Activated B cell treated with CpG ODN at 0.5 μM for 24 hours (primary cell): ENCODE data around the gene CCDC88C. TPM values are rescaled to one million over a fixed set of nuclear protein-coding genes. Genes with fewer than 3 reads are reported as not detected.

Experiments used
- ATAC-seq: fragments of 200-7000 bp; cut with Tn5 transposase; one replicate; pipeline ENCODE4 v1.10.0; 2021; ENCODE audit warnings: low read depth, mild to moderate bottlenecking, moderate library complexity
- CTCF ChIA-PET: fragments of 350-600 bp; sonication (Branson Sonifier 250); formaldehyde crosslinking; loops from one replicate; lab custom pipeline; 2021; ENCODE audit warnings: antibody characterized with exemption; lab: Charles Lee
- POLR2A ChIA-PET: fragments of 350-600 bp; sonication (Branson Sonifier 250); formaldehyde crosslinking; loops from one replicate; lab custom pipeline; 2021; ENCODE audit warnings: antibody characterized with exemption; lab: Charles Lee
- DNase-seq: peaks from one replicate; pipeline ENCODE4 v3.0.0; 2022
- H3K27ac Mint-ChIP-seq: one replicate; pipeline ENCODE4 v1.8.0; 2020; ENCODE audit warnings: mixed read lengths
- H3K27me3 Mint-ChIP-seq: one replicate; pipeline ENCODE4 v1.8.0; 2021; ENCODE audit warnings: mixed read lengths
- H3K36me3 Mint-ChIP-seq: one replicate; pipeline ENCODE4 v1.8.0; 2021; ENCODE audit warnings: low read depth, mixed read lengths
- H3K4me1 Mint-ChIP-seq: one replicate; pipeline ENCODE4 v1.8.0; 2021; ENCODE audit warnings: mixed read lengths
- H3K4me3 Mint-ChIP-seq: one replicate; pipeline ENCODE4 v1.8.0; 2020; ENCODE audit warnings: mild to moderate bottlenecking, mixed read lengths
- H3K9me3 Mint-ChIP-seq: one replicate; pipeline ENCODE4 v1.8.0; 2020; ENCODE audit warnings: mixed read lengths
- CTCF ChIP-seq: fragments of 200-600 bp; IDR thresholded peaks from one replicate; pipeline ENCODE4 v1.8.0; 2022; ENCODE audit warnings: antibody characterized with exemption, mild to moderate bottlenecking
- intact Hi-C: fragments of 100-400 bp; cut with micrococcal nuclease; formaldehyde crosslinking; loops from one replicate; pipeline ENCODE4 v1.15.1; 2024
- total RNA-seq: library from RNA; stranded (reverse); gene quantifications from 2 replicates; pipeline ENCODE4 v1.2.3, GENCODE V29; 2022

Gene CCDC88C
- total RNA-seq, 1 donor from 2014 or later = 164 TPM

- Mint-ChIP-seq H3K4me3 (no peak overlapping the region), H3K27ac (no peak overlapping the region), H3K9me3 (no peaks in the 10 kb centered on the region), H3K36me3 (peaks cover 94% of the 10 kb centered on the region), H3K4me1 (peaks cover under 1% of the 10 kb centered on the region), H3K27me3 (no peaks in the 10 kb centered on the region)
- intact Hi-C loops = no loop called here
- ChIA-PET POLR2A (no interaction called here), CTCF (interaction anchor here (1.0 kb wide), 2 partner anchors 10 to 120 kb away, joined by 3 to 7 read pairs; no protein-coding TSS in a partner anchor)
- no peak for TF ChIP-seq CTCF
- no peak for DNase-seq
- ATAC-seq = no peak
Measured at GRCh38 chr14:91297081-91297711, 120.4 kb downstream of the CCDC88C start.

DNA sequence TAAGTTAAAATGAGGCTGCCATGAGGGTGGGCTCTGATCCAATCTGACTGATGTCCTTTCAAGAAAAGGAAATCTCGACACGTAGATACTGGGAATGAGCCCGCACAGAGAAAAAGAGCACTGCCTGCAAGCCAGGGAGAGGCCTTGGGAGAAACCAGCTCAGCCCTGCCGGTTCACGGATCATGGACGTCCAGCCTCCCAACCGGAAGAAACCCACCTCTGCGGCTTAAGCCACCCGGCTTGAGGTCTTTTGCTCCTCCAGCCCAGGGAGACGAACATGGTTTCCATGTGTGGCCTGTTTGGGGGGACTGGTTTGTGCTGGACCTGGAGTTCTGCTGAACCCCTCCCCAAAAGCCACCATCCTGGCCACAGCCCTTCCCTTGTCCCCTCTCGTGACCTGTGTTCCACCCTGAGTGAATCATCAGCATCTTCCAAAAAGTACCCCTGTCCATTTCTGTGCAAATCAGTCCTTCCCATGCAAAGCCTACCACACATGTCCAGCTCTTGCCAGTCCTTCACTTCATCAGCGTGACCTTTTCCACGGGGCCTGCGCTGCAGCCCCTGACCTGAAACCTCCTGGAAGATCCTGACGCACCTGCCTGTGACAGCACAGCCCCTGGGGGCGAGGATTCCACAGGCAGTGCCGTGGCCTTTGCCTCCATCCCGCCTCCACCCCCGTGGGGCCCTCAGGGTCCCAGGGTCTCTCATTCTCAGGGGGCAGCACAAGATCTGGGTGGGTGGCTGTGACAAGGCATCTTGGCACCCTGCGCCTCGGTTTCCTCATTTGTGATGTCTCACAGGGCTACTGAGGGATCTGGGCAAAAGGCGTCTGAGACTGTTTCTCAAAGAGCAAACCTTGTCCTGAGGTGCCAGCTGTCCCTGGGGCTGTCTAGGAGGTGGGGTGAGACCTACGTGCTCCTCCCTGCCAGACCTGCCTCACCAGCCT is 121.5 kb downstream of the CCDC88C start:
- peaks cover 96% of the 10 kb centered on the region for H3K36me3 Mint-ChIP-seq
- no peak overlapping the region for H3K4me3 Mint-ChIP-seq
- TF ChIP-seq CTCF = no peak
- no peaks in the 10 kb centered on the region for H3K27me3 Mint-ChIP-seq
- H3K27ac Mint-ChIP-seq = no peak overlapping the region
- ChIA-PET CTCF (no interaction called here), POLR2A (no interaction called here)
- DNase-seq (no peak), ATAC-seq (no peak)
- intact Hi-C loops = no loop called here
- H3K9me3 Mint-ChIP-seq = no peaks in the 10 kb centered on the region
- H3K4me1 Mint-ChIP-seq = no peaks in the 10 kb centered on the region

DNA sequence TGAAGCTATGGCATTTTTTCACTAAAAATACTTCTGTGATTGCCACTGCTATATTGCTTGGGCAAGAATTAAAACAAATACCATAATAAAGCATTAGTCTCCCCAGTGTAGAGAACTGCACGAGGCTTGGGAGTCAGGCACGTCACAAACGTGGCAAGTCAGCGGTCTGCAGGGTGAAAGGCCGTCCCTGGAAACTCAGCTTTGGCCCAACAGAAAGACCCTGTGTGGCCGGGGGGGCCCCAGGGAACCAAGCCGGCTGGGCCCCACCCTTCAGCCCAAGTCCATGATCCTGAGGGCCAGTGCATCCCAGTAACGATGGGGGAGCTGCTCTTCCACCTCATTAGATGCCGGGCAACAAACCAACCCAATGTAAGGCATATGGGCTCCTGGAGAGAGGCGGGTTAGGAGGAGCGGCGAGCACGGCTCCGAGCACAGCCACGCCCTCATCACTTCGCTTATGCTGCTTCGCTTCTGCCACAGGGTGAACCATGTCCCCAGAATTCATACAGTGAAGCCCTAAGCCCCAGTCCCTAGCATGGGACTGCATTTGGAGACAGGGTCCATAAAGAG is 122.3 kb downstream of the CCDC88C start:
- DNase-seq (no peak), ATAC-seq (no peak)
- no peak for TF ChIP-seq CTCF
- intact Hi-C loops = no loop called here
- no peaks in the 10 kb centered on the region for H3K4me1 Mint-ChIP-seq
- POLR2A ChIA-PET = no interaction called here
- H3K36me3 Mint-ChIP-seq = peaks cover 96% of the 10 kb centered on the region
- no peaks in the 10 kb centered on the region for H3K9me3 Mint-ChIP-seq
- no peak overlapping the region for H3K27ac Mint-ChIP-seq
- CTCF ChIA-PET = no interaction called here
- no peak overlapping the region for H3K4me3 Mint-ChIP-seq
- H3K27me3 Mint-ChIP-seq = no peaks in the 10 kb centered on the region

DNA sequence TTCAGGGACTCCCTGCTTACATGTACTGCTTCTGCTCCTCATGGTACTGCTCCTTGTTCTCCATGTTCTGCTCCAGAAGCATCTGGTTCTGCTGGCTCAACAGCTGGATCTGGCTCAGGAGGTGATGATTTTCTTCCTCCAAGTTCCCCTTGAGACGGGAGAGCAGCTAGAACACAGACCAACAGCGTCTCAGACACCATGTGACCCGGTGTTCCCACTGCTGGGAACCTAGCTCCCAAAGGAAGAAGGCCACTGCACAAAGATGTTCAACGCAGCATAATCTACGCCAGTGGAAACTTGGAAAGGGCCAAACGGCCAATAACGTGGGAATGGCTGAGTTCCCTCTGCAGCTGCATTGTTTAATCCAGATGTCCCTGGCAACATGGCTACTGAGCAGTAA is 123.5 kb downstream of the CCDC88C start:
- intact Hi-C loops = no loop called here
- no peak for TF ChIP-seq CTCF
- H3K9me3 Mint-ChIP-seq = no peaks in the 10 kb centered on the region
- H3K27ac Mint-ChIP-seq = peak overlapping the region; percentile 18
- ATAC-seq = no peak
- H3K4me1 Mint-ChIP-seq = no peaks in the 10 kb centered on the region
- H3K27me3 Mint-ChIP-seq = no peaks in the 10 kb centered on the region
- no peak for DNase-seq
- CTCF ChIA-PET = interaction anchor here (12.1 kb wide), 1 partner anchor 118 kb away, joined by 265 read pairs; no protein-coding TSS in a partner anchor
- no peak overlapping the region for H3K4me3 Mint-ChIP-seq
- peaks cover 97% of the 10 kb centered on the region for H3K36me3 Mint-ChIP-seq
- POLR2A ChIA-PET = no interaction called here
